ENCODE data around the gene KIAA0513.

GRCh38 chr16:85067426-85067825 is 39.8 kb downstream of the KIAA0513 start:
- no peak for TF ChIP-seq POLR2A (IDR thresholded peaks at IDR 0.05; ENCODE audit: low read depth, low read length)
- TF ChIP-seq CTCF (IDR thresholded peaks at IDR 0.05; ENCODE audit: extremely low read depth in 1 of 2, insufficient read depth in 1 of 2, low read depth in 1 of 2, low read length in 2 of 2): no peak

Data from endothelial cell of umbilical vein (primary cell).